Epithelial cell of proximal tubule (primary cell): Measurements from ENCODE around the gene ACKR3. TPM values are rescaled to one million over a fixed set of nuclear protein-coding genes. Genes with fewer than 3 reads are reported as not detected.

Experiments used
- DNase-seq: peaks from one replicate; pipeline ENCODE4 v3.0.0-alpha.2; 2011; ENCODE audit warnings: low read depth
- H3K4me3 ChIP-seq: 2 replicates; pipeline ENCODE4 v1.5.1; 2011; ENCODE audit warnings: low read depth, mild to moderate bottlenecking, low read length
- CTCF ChIP-seq: conservative IDR thresholded peaks from 2 replicates; pipeline ENCODE4 v1.5.1; 2012; ENCODE audit warnings: low read depth, mild to moderate bottlenecking, low read length
- total RNA-seq: library from RNA; depleted of rRNA; stranded (reverse); fragments of >200 nt; gene quantifications from 2 replicates; pipeline ENCODE4 v1.2.3, GENCODE V29; 2015

ACKR3 gene
- not detected in 2 replicates for total RNA-seq

GRCh38 chr2:236569573-236569973, at the start of gene ACKR3:
ACKR3 (plus strand) TSS chr2:236569825; CDS start chr2:236580466, 10,641 bp downstream.
- H3K4me3 ChIP-seq, result peak within 1 kb of the TSS; percentile 49
- DNase-seq, result peak; percentile 57
- TF ChIP-seq CTCF, result peak; percentile 56

- no peak for DNase-seq
- H3K4me3 ChIP-seq, result no peak overlapping the region
- no peak for TF ChIP-seq CTCF
Observed at GRCh38 chr2:236521556-236521955, 48.1 kb upstream of the ACKR3 start.

GRCh38 chr2:236523249-236523648, 46.4 kb upstream of the ACKR3 start:
- no peak for DNase-seq
- TF ChIP-seq CTCF, result no peak
- no peak overlapping the region for H3K4me3 ChIP-seq

GRCh38 chr2:236525411-236525997, 44.1 kb upstream of the ACKR3 start:
- no peak for DNase-seq
- TF ChIP-seq CTCF, result no peak
- H3K4me3 ChIP-seq, result no peak overlapping the region

GRCh38 chr2:236526455-236527158, 43.0 kb upstream of the ACKR3 start:
- DNase-seq, result no peak
- H3K4me3 ChIP-seq, result no peak overlapping the region
- TF ChIP-seq CTCF, result no peak

- H3K4me3 ChIP-seq, result no peak overlapping the region
- no peak for TF ChIP-seq CTCF
- DNase-seq, result no peak
Observed at GRCh38 chr2:236527159-236527630, 42.4 kb upstream of the ACKR3 start.
